GM06990 (cell line): ENCODE data around the gene PLCB2.

ENCODE experiments used
- DNase-seq: peaks from one replicate; pipeline ENCODE4 v3.0.0-alpha.2; 2011; ENCODE audit not compliant: insufficient read length; ENCODE audit errors: extremely low read depth
- H3K27me3 ChIP-seq: replicated peaks from 2 replicates; pipeline ENCODE4 v1.6.0; 2011; ENCODE audit warnings: low read length; ENCODE audit not compliant: control insufficient read depth, insufficient read depth
- H3K36me3 ChIP-seq: 2 replicates; pipeline ENCODE4 v1.5.1; 2011; ENCODE audit warnings: low read length; ENCODE audit not compliant: control insufficient read depth, insufficient read depth
- H3K4me3 ChIP-seq: replicated peaks from 2 replicates; pipeline ENCODE4 v1.5.1; 2011; ENCODE audit warnings: low read depth, mild to moderate bottlenecking, control low read depth, low read length
- TF ChIP-seq, protein P1 (sequence below): IDR thresholded peaks from 2 replicates; pipeline ENCODE4 v1.5.1; 2011; ENCODE audit warnings: low read length, control low read depth, mild to moderate bottlenecking, inconsistent platforms; ENCODE audit not compliant: insufficient read depth, poor library complexity, severe bottlenecking

PLCB2 gene

DNA sequence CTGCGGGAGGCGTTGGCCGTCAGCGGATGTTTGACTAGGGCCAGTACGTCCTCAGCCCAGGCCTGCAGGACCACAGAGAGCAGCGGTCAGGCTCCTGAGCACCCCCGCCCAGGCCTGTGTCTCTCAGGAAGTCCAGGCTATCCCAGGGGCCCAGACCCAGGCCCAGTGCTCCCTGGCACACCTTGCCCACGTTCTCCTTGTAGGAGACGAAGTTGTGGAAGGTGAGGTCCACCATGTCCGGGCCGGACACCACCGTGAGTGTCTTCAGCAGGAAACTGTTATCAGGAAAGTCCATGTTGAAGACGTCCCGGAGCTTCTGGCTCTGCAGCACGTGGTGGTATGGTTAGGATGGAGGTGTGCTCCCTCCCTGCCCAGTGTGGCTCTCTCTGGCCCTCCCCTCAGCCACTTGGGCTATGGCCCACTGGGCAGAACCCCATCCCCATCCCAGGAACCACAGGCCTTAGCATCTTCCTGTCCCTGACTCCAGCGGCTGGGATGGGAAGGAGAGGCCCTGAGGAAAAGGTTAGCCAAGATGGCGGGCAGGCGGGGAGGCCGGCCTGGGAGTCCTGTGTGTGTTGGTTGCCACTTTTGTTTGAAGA lies 5.3 kb downstream of the PLCB2 start:
- DNase-seq, result no peak
- H3K36me3 ChIP-seq, result no peaks in the 10 kb centered on the region; the same call in none of the 2 replicates
- TF ChIP-seq, protein P1, sequence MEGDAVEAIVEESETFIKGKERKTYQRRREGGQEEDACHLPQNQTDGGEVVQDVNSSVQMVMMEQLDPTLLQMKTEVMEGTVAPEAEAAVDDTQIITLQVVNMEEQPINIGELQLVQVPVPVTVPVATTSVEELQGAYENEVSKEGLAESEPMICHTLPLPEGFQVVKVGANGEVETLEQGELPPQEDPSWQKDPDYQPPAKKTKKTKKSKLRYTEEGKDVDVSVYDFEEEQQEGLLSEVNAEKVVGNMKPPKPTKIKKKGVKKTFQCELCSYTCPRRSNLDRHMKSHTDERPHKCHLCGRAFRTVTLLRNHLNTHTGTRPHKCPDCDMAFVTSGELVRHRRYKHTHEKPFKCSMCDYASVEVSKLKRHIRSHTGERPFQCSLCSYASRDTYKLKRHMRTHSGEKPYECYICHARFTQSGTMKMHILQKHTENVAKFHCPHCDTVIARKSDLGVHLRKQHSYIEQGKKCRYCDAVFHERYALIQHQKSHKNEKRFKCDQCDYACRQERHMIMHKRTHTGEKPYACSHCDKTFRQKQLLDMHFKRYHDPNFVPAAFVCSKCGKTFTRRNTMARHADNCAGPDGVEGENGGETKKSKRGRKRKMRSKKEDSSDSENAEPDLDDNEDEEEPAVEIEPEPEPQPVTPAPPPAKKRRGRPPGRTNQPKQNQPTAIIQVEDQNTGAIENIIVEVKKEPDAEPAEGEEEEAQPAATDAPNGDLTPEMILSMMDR, result no peak

GRCh38 chr15:40301467-40302179 lies 6.1 kb downstream of the PLCB2 start:
- TF ChIP-seq, protein P1, result no peak
- no peak for DNase-seq
- Histone ChIP-seq H3K27me3 (no peaks in the 10 kb centered on the region), H3K4me3 (no peak overlapping the region), H3K36me3 (no peaks in the 10 kb centered on the region; the same call in none of the 2 replicates)

More for the DNA sequence above, 5.3 kb downstream of the PLCB2 start:
- Histone ChIP-seq H3K4me3 (no peak overlapping the region), H3K27me3 (no peaks in the 10 kb centered on the region)

- Histone ChIP-seq H3K4me3 (no peak overlapping the region), H3K27me3 (no peaks in the 10 kb centered on the region), H3K36me3 (no peaks in the 10 kb centered on the region; the same call in none of the 2 replicates)
- no peak for DNase-seq
- TF ChIP-seq, protein P1, result no peak
These were observed 7.0 kb downstream of the PLCB2 start for GRCh38 chr15:40300771-40301170.

GRCh38 chr15:40300367-40300766 lies 7.4 kb downstream of the PLCB2 start:
- no peaks in the 10 kb centered on the region; the same call in none of the 2 replicates for H3K36me3 ChIP-seq
- no peak for DNase-seq
- H3K27me3 ChIP-seq, result no peaks in the 10 kb centered on the region
- TF ChIP-seq, protein P1, result no peak
- H3K4me3 ChIP-seq, result no peak overlapping the region

DNA sequence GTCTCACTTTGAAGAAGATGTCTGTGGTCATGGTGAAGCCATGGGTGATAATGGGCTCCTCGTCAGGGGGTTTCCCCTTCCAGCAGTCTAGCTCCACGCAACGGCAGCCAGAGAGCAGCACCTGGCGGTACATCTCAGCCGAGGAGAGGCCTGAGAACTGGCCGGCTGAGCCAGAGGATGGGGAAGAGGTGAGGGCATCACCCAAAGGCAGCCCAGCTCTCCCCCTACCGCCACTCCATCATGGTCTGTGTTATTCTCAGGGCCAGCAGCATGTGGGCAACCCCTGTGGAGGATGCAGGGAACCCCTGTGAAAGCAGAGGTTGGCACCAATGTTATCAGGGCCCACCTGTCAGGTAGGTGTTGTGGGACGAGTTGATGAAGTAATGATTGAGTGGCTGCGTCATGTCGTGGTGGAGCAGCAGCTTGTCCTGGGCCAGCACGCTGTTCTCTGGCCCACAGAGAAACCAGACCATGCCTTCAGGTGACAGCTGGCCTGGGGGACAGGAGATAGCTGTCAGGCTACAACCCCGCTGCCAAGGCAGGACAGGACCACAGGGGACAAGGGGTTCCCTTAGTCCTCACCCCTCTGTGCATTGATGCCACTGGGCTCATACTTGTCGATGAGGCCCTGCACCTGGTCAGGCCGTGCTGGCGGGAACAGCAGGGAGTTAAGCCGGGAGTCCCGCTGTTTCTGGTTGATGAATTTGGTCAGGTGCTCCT lies 9.4 kb downstream of the PLCB2 start:
- Histone ChIP-seq H3K27me3 (no peaks in the 10 kb centered on the region), H3K36me3 (no peaks in the 10 kb centered on the region; the same call in none of the 2 replicates), H3K4me3 (no peak overlapping the region)
- DNase-seq, result no peak
- TF ChIP-seq, protein P1, result no peak
